ENCODE data around the gene FOXN3. TPM values are rescaled to one million over a fixed set of nuclear protein-coding genes. Genes with fewer than 3 reads are reported as not detected.

The FOXN3 gene
- total and polyA plus RNA-seq, 10 of the 15 experiments (the other 5 are each of a cell fraction or from before 2014, with no cell fraction given) = 4.5 to 68.9 (median 29.7) TPM

DNA sequence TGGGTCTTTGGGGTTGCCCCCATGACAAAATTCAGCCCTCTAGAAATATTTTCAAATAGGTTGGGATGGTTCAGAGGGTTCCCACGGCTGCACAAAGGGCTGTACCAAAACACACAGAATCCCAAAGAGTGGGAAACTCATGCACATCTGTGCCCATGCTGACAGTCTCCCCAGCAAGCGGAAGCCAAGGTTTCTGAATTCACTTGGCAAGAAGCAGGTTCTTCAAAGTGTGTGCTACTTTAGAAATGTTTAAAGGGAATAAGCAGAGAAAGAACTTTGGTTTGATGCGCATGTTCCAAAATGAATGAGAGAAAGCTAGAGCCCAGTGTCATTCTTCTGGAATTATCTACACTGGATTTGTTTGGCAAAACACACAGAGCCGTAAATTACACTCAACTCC, 46.7 kb downstream of the FOXN3 start (continued):
- TF ChIP-seq POLR2AphosphoS5 (IDR thresholded peaks at IDR 0.05; ENCODE audit: low read length) = no peak

DNA sequence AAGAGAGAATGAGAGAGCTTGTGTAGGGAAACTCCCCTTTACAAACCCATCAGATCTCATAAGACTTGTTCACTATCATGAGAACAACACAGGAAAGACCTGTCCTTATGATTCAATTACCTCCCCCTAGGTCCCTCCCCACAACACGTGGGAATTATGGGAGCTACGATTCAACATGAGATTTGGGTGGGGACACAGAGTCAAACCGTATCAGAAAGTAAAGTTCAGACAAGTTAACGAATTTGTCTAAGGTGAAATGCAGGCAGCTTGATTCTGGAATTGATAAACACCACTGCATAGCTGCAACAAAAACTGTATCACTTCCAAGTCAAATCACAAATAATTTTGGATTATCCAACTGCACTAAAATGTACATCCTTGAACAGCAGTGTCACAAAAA, 47.4 kb downstream of the FOXN3 start:
- peaks cover 33% of the 10 kb centered on the region for H3K4me1 ChIP-seq (ENCODE audit: control insufficient read depth, insufficient read depth, low read length)
- 91% methylated on average over 4 of the region's 4 CpGs for WGBS (ENCODE audit: insufficient coverage, insufficient replicate concordance, low lambda C conversion rate, missing lambda C conversion rate)
- no peak overlapping the region for H2AFZ ChIP-seq (ENCODE audit: control insufficient read depth, low read depth, low read length)
- no TSS peak for BruUV-seq (replicated peaks)
- peaks cover 19% of the 10 kb centered on the region; the same call in 2 of the 3 replicates for H3K9me3 ChIP-seq (replicated peaks; ENCODE audit: control insufficient read depth, insufficient read depth, low read length)
- ChIA-PET RAD21 (ENCODE audit: unreplicated experiment) (interaction anchor here (1.4 kb wide), 1 partner anchor 66 kb away, joined by 3 read pairs; no protein-coding TSS in a partner anchor), POLR2A (interaction anchor here (1.7 kb wide), 2 partner anchors 13 to 67 kb away, joined by 4 to 9 read pairs; no protein-coding TSS in a partner anchor), CTCF (interaction anchor here (0.6 to 1.6 kb wide), 3 partner anchors 13 to 59 kb away, joined by 3 to 5 read pairs (median 5); no protein-coding TSS in a partner anchor), SMC1A (ENCODE audit: uncharacterized antibody, unreplicated experiment) (interaction anchor here (0.9 to 3.5 kb wide), 9 partner anchors 9 to 99 kb away, joined by 3 to 16 read pairs (median 5); no protein-coding TSS in a partner anchor)
- no peaks in the 10 kb centered on the region; a peak in 2 of 4 replicates for H3K36me3 ChIP-seq (ENCODE audit: control insufficient read depth in 2 of 2, insufficient read depth in 2 of 2, low read length in 1 of 2)
- in situ Hi-C loops (cut with MboI) = no loop called here
- no peaks in the 10 kb centered on the region for H4K20me1 ChIP-seq (ENCODE audit: control insufficient read depth, insufficient read depth)
- H3K4me2 ChIP-seq (ENCODE audit: control insufficient read depth, insufficient read depth) = no peak overlapping the region
- no peaks in the 10 kb centered on the region for H3K27me3 ChIP-seq (replicated peaks in 1 of 2; ENCODE audit: control insufficient read depth in 2 of 2, insufficient read depth in 2 of 2, low read length in 1 of 2)
- no peak overlapping the region for H3K27ac ChIP-seq (ENCODE audit: control insufficient read depth, insufficient read depth)
- intact Hi-C loops (cut with micrococcal nuclease; ENCODE audit: unreplicated experiment) = loop anchor here (5.0 kb wide), 1 partner anchor 63 kb away; no protein-coding TSS in a partner anchor
- DNase-seq (ENCODE audit: low read depth, low spot score) = no peak
- H3K9ac ChIP-seq (ENCODE audit: control insufficient read depth, insufficient read depth, low read length) = no peak overlapping the region
- H3K79me2 ChIP-seq (ENCODE audit: control insufficient read depth, insufficient read depth, low read length) = peaks cover 77% of the 10 kb centered on the region
- ATAC-seq = no peak
- H3K4me3 ChIP-seq = no peak overlapping the region
- FAIRE-seq = no peak
- TF ChIP-seq SMARCA5 (IDR thresholded peaks at IDR 0.05) (no peak), HDGF (IDR thresholded peaks at IDR 0.05) (no peak), MEF2B (IDR thresholded peaks at IDR 0.05; ENCODE audit: partially characterized antibody, poor library complexity, severe bottlenecking) (no peak)
